Measurements from ENCODE around the gene RNF181. TPM values are rescaled to one million over a fixed set of nuclear protein-coding genes. Genes with fewer than 3 reads are reported as not detected.

Gene RNF181
- total and polyA plus RNA-seq, 2 of the 13 experiments (the other 11 are each of a cell fraction or from before 2014, with no cell fraction given): 224 to 578 TPM

GRCh38 chr2:85595301-85596025 lies at the start of gene RNF181 (continued):
- peak; percentile 31; the same call in 1 of the 2 replicates for TF ChIP-seq ZBED4 (CRISPR knock-in tag; IDR thresholded peaks at IDR 0.05; ENCODE audit: borderline replicate concordance)
- TF ChIP-seq ZNF331 (CRISPR knock-in tag; IDR thresholded peaks at IDR 0.05): no peak; the same call in 1 of the 2 replicates
- TF ChIP-seq FOSL1 (CRISPR knock-in tag; IDR thresholded peaks at IDR 0.05; ENCODE audit: borderline replicate concordance): no peak
- TF ChIP-seq CBX1 (IDR thresholded peaks at IDR 0.05; ENCODE audit: low read depth): peak; percentile 29
- TF ChIP-seq PTBP1 (IDR thresholded peaks at IDR 0.05; ENCODE audit: low read depth, low read length, poor library complexity, severe bottlenecking): peak; percentile 38
- no peak for TF ChIP-seq FOXJ3 (CRISPR knock-in tag; IDR thresholded peaks at IDR 0.05; ENCODE audit: borderline replicate concordance)
- no peak for TF ChIP-seq RERE (CRISPR knock-in tag; IDR thresholded peaks at IDR 0.05; ENCODE audit: low read depth)
- no peak for TF ChIP-seq BATF2 (CRISPR knock-in tag; IDR thresholded peaks at IDR 0.05)
- no peak for TF ChIP-seq HNRNPH1 (optimal IDR thresholded peaks at IDR 0.05; ENCODE audit: low read depth, low read length)
- 0 out of 2 replicates have a peak, but pooled peaks have one; percentile 9 for TF ChIP-seq ZNF292 (CRISPR knock-in tag; IDR thresholded peaks at IDR 0.05; ENCODE audit: borderline replicate concordance, low read depth)
- TF ChIP-seq FOXO4 (CRISPR knock-in tag; conservative IDR thresholded peaks at IDR 0.05): no peak
- 0 out of 2 replicates have a peak, but pooled peaks have one; percentile 10 for TF ChIP-seq ZMYM3 (CRISPR knock-in tag; IDR thresholded peaks at IDR 0.05)
- TF ChIP-seq ZFP36 (IDR thresholded peaks at IDR 0.05; ENCODE audit: borderline replicate concordance, low read depth, low read length, partially characterized antibody): no peak
- peak; percentile 63; the same call in 1 of the 2 replicates for TF ChIP-seq ZNF589 (CRISPR knock-in tag; conservative IDR thresholded peaks at IDR 0.05)
- 0 out of 2 replicates have a peak, but pooled peaks have one; percentile 66 for TF ChIP-seq KMT2B (CRISPR knock-in tag; IDR thresholded peaks at IDR 0.05)
